SW 1271 (cell line): ENCODE measurements around the gene PCBP1.
"Not testable (repeated sequence)": the region's sequence is repeated elsewhere in the genome, so short reads cannot be mapped to it uniquely, and the experiment has no call there.

Experiments
- DNase-seq, 2 experiments: peaks; one replicate each; lab custom pipeline; 2025; lab: John Stamatoyannopoulos, UW

The PCBP1 gene

GRCh38 chr2:70081221-70081620, 6.1 kb upstream of the PCBP1 start:
- DNase-seq, result no peak

- DNase-seq, result peak in 1 of 2 experiments; percentile 20
Observed at GRCh38 chr2:70083344-70084156, 3.7 kb upstream of the PCBP1 start.

GRCh38 chr2:70084973-70085710, 2.1 kb upstream of the PCBP1 start:
- DNase-seq, result no peak

GRCh38 chr2:70085711-70086277, 1.5 kb upstream of the PCBP1 start:
- DNase-seq, result no peak

GRCh38 chr2:70086278-70086837, 919 bp upstream of the PCBP1 start:
- DNase-seq, result peak in 1 of 2 experiments; percentile 83

- DNase-seq, result no peak
Observed at GRCh38 chr2:70087702-70088597, 673 bp downstream of the PCBP1 start.

- DNase-seq, result no peak
Observed at GRCh38 chr2:70088598-70089219, 1.4 kb downstream of the PCBP1 start.

GRCh38 chr2:70089220-70089982, 2.1 kb downstream of the PCBP1 start:
- no peak for DNase-seq

- no peak for DNase-seq
Observed at GRCh38 chr2:70089983-70090525, 2.8 kb downstream of the PCBP1 start.

- DNase-seq, result no peak
Observed at GRCh38 chr2:70090706-70091334, 3.5 kb downstream of the PCBP1 start.

- no peak for DNase-seq
Observed at GRCh38 chr2:70091364-70091763, 4.1 kb downstream of the PCBP1 start.

- DNase-seq, result no peak
Observed at GRCh38 chr2:70091816-70092215, 4.5 kb downstream of the PCBP1 start.

GRCh38 chr2:70092576-70093243, 5.4 kb downstream of the PCBP1 start:
- DNase-seq, result not testable (repeated sequence)

- no peak for DNase-seq
Observed at GRCh38 chr2:70094171-70094977, 7.1 kb downstream of the PCBP1 start.

- no peak for DNase-seq
Observed at GRCh38 chr2:70094978-70095719, 7.9 kb downstream of the PCBP1 start.

GRCh38 chr2:70095720-70096670, 8.7 kb downstream of the PCBP1 start:
- no peak for DNase-seq
